Activated CD4-positive, CD25-positive, alpha-beta regulatory T cell treated with anti-CD3 and anti-CD28 coated beads, Interleukin-2, amount 50 U/mL, for 72 hours (primary cell): Measurements from ENCODE around the gene SCMH1.
"Not testable (repeated sequence)": the region's sequence is repeated elsewhere in the genome, so short reads cannot be mapped to it uniquely, and the experiment has no call there.

Experiments
- DNase-seq: peaks from one replicate; pipeline ENCODE4 v3.0.0; 2021

SCMH1 gene

DNA sequence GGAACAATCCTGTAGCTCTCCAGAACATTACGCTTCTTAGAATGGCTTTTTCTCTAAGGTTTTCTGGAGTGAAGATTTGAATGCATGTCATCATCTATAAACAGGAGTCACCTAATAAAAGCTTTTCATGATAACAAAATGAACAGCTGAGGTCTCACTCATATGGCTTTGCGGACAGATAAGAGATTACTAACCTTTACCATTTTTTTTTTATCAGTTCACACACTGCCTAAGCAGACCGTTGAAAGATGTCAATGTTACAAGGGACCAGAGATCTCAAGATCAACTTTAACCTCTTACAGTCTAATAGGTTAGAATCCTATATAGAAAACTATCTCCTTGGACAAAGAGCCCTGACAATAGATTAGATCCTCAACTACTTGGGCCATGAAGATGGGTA is 41.4 kb downstream of the SCMH1 start:
- DNase-seq: no peak

DNA sequence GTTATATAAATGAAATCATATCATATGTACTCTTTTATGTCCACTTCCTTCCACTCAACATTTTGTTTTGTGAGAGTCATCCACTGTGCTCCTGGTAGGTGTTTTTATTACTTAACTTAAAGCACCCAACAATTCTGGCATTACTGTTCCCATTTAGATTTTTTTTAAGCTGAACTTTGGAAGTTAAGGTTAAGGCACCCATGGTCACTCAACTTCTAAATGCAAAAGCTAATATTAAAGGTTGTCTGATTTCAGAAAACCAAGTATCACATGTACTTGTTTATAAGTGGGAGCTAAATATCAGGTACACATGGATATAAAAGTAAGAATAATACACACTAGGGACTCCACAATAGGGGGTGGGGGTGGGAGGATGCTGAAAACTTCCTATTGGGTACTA is 42.7 kb downstream of the SCMH1 start:
- no peak for DNase-seq

DNA sequence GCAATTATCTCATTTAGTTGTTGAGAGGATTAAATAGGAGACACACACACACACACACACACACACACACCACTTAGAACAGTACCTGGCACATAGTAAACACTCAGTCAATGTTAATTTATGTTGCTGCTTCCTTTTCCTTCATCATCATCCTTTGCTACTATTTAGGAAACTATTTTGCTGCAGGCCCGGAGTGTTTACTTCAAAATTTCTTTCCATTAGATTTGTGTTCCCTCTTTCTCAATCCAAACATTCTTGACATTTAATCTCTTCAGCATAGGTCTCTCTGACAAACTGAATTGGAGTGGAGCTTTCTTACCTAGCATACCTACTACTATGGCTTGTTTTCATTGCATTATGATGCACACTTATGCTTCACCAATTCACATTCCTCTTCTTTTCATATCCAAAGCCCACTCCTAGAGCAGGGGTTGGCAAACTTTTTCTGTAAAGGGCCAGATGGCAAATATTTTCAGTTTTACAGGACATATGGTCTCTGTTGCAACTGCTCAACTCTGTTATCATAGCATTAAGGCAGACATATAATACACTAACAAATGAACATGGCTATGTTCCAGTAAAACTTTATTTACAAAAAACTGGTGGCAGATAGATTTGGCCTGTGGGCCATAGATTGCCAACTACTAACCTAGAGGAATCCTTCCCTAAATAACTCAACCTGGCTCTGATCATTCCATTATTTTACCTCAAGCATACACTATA is 49.5 kb downstream of the SCMH1 start:
- DNase-seq: no peak

DNA sequence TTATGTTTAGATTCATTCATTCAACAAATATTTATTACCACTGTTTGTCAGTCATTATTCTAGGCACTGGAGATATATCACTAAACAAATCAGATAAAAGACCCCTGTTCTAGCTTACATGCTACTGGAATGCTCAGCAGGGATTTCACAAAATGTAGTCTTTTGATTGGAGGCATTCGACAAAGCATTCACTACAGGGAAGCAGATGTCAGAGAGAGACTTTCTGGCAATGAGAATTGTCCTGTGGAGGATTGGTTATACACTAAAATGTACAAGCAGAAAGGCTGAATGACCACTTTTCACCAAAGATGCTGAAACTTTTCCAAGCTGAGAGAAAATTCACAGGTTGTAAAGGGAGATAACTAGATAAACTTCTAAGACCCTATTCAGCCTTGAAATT is 57.7 kb downstream of the SCMH1 start:
- DNase-seq: no peak

DNA sequence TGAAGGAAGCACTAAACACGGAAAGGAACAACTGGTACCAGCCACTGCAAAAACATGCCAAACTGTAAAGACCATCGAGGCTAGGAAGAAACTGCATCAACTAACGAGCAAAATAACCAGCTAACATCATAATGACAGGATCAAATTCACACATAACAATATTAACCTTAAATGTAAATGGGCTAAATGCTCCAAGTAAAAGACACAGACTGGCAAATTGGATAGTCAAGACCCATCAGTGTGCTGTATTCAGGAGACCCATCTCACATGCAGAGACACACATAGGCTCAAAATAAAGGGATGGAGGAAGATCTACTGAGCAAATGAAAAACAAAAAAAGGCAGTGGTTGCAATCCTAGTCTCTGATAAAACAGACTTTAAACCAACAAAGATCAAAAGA is 63.9 kb downstream of the SCMH1 start:
- DNase-seq: not testable (repeated sequence)

DNA sequence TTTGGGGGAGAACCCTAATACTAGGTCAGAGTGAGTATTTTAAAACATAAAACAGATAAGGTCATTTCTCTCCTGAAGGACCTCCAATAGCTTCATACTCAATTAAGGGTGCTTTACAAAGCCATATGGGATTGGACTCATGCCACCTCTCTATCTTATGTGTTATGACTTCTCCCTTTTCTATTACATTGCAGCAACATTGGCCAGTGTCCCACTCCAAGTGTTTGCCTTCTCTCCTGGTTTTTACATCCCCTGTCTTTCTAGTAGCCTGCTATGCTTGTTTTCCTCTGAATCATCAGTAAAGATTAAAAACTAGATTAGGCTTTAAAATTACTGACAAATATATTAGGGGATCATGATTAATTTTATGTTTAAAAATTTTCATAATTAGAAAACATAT is 66.6 kb downstream of the SCMH1 start:
- no peak for DNase-seq

GRCh38 chr1:41174170-41174569 is 67.9 kb downstream of the SCMH1 start:
- no peak for DNase-seq

- DNase-seq: no peak
Observed at GRCh38 chr1:41173651-41174050, 68.5 kb downstream of the SCMH1 start.

- no peak for DNase-seq
Observed at GRCh38 chr1:41171266-41171874, 70.7 kb downstream of the SCMH1 start.

GRCh38 chr1:41169799-41170180 is 72.3 kb downstream of the SCMH1 start:
- no peak for DNase-seq

DNA sequence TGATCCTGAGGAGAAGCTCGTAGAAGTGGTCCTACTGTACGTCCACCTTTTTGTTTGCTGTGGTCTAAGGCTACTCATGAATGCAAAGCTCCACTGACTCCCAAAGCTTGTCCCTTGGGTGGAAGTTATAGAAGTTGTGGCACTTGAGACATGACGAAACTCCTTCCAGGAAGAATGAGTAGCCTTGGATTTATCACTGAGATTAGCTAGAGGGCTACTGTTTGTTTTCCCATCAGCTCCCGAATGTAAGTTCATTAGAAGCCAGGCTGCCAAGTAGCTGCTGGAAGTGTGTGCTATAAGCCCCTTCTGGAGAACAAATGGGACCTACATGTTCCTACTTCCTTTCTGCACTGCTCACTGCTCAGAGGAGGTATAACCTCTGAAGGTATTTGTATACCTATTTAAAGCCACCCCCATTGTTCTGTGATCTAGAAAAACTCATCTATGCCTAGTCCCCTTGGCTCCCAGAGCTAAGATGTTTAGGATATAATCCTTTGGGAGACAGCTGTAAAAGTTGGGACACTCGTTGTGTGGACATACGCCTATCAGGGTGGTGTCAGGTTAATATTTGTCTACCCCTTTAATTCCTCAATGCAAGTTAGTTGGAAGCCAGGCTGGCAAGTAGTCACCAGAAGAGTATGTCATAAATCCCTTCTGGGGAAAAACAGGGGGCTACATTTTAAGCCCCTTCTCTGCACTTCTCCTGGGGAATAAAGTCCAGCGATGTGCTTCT is 72.9 kb downstream of the SCMH1 start:
- no peak for DNase-seq

DNA sequence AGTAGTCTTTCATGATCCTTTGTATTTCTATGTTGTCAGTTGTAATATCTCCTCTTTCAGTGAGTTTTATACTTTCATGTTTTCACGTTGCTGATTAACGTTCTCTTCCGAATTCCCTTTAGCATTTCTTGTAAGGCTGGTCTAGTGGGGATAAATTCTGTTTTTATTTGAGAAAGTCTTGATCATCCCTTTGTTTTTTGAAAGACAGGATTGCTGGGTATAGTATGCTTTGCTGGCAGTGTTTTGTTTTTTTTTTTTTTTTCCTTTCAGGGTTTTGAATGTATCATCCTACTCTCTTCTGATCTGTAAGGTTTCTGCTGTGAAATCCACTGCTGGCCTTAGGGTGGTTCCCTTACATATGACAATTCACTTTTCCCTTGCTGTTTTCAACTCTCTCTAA is 74.4 kb downstream of the SCMH1 start:
- no peak for DNase-seq

- no peak for DNase-seq
Observed at GRCh38 chr1:41164727-41165126, 77.4 kb downstream of the SCMH1 start.

DNA sequence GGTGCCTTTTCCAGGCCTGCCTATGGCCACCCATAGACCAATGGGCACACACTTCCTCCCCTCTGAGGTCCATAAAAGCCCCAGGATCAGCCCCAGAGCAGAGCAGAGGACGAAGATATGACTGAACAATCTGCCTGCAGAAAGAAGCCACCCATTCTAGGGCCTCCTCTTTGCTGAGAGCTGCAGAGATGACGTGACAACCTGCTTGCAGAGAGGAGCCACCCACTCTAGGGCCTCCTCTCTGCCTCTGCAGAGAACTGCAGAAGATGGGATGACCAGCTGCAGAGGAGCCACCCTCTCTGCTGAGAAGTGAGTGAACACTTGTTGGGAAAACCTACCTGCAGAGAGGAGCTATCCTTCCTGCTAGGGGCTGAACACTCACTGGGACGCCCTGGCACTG is 79.7 kb downstream of the SCMH1 start:
- DNase-seq: no peak

- DNase-seq: no peak
Observed at GRCh38 chr1:41161846-41162245, 80.3 kb downstream of the SCMH1 start.

GRCh38 chr1:41160498-41161110 is 81.5 kb downstream of the SCMH1 start:
- no peak for DNase-seq

- no peak for DNase-seq
Observed at GRCh38 chr1:41158966-41159365, 83.1 kb downstream of the SCMH1 start.

DNA sequence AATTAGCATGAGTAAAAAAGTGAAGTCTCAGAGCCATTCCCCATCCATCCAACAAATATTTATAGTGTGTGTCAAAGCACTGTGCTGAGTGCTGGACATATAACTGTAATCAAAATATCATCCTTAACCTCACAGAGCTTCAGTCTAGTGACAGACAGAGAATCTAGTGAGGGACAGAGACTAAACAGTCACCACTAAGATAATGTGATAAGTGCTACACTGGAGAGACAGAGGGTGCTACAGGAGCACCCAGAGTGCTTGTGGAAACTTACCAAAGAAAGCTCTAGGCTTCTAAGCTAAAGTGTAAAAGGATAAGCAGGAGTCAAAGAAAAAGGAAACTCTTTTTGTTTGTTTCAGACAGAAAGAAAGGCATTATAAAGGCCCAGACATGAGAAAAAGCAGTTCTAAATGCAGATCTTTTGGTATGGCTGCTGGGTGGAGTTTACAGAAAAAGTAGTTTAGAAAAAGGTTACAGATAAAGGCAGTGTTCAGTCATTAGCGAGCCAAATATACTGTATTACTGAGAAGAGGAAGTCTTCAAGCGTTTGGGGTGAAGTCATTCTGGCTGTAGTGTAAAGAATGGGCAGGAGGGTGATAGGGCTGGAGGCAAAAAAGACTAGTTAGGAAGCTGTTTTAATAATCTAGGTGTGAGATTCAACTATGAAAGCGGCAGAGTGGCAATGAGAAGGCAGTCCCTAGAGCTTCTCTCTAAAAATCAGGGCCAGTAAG is 83.8 kb downstream of the SCMH1 start:
- no peak for DNase-seq

DNA sequence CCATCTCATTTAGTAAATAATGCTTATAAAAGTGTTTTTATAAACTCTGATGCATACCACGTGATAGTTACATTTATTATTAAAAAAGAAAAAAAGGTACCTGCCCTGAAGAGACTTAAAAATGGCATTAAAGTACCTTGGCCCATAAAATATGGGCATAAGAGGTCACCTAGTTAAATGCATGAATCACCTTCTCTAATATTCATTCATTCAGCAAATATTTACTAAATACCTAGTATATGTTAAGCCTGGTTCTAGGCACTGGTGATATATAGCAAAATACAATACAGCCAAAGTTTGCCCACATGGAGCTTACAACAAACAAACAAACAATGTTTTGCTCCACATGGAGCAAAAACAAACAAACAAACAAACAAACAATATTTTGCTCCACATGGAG is 87.0 kb downstream of the SCMH1 start:
- no peak for DNase-seq

GRCh38 chr1:41153750-41154274 is 88.3 kb downstream of the SCMH1 start:
- no peak for DNase-seq

DNA sequence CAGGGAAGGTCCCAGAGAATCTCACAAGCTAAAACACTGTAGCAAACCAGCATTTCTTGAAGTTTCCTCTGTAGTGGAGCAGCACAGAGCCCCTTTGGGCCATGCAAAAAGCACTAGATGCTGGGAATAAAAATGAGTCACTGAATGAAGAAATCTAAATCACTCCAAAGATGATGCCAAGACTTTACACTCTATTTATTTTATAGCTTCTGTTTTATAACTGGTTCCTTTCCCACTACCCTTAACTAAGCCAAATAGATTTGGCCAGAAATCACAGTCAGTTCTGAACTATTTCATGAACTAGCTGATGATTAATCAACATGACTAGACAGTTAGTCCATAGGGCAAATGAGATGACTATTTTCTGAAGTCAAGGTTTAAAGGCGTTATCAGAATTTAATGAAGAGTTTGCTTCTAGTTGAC is 89.5 kb downstream of the SCMH1 start:
- DNase-seq: no peak

- no peak for DNase-seq
Observed at GRCh38 chr1:41151846-41152245, 90.3 kb downstream of the SCMH1 start.

DNA sequence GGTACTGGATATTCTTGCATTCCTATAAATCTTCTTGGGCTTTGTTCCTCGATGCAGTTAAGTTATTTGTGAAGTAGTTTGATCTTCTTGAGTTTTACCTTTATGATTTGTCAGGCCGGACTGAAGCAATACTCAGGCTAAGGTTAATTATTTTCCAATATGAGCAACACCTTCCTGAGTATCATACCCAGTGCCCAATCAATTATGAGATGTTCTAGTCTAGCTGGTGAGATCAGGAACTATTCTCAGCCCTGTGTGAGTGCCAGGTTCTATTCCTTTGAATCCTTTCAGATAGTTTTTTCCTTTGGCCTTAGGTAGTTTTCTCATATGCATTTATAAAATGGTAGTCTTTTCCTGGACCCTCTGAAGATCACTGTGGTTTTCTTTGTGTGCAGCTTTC is 92.5 kb downstream of the SCMH1 start:
- no peak for DNase-seq
